Body of pancreas (tissue), 4 donors: Measurements from ENCODE around the gene ZNF407.

Experiments used
- CTCF ChIP-seq, 7 experiments: fragments of 450-650 bp in 4 of 7; fragments of 200-600 bp in 3 of 7; sonication (generic) in 3 of 7; IDR thresholded peaks; one replicate each; pipeline ENCODE4 v1.5.1; 2016 to 2019; ENCODE audit warnings: antibody characterized with exemption in 7 of 7
- POLR2A ChIP-seq, 3 donors: fragments of 450-650 bp; IDR thresholded peaks; one replicate each; pipeline ENCODE4 v1.6.1; 2016; ENCODE audit warnings: antibody characterized with exemption in 3 of 3, mild to moderate bottlenecking in 2 of 3

GRCh38 chr18:74694436-74694835 lies 96.8 kb downstream of the ZNF407 start:
- TF ChIP-seq CTCF (IDR thresholded peaks at IDR 0.05) (no peak), POLR2A (IDR thresholded peaks at IDR 0.05) (no peak)
